HepG2 (cell line): ENCODE measurements around the gene GRK5. TPM values are rescaled to one million over a fixed set of nuclear protein-coding genes. Genes with fewer than 3 reads are reported as not detected.
A peak's percentile ranks its signal among the peaks of the same experiment; 100 is the strongest.

Source experiments
- CBFB ChIP-seq: sonication (generic); formaldehyde crosslinking; IDR thresholded peaks from 2 replicates; pipeline ENCODE4 v1.4.0; 2020; ENCODE audit warnings: missing genetic modification reagents
- IKZF5 ChIP-seq: IDR thresholded peaks from 2 replicates; pipeline ENCODE4 v1.6.1; 2018; ENCODE audit warnings: missing genetic modification reagents, mild to moderate bottlenecking, missing compliant biosample characterization
- KLF15 ChIP-seq: sonication (generic); formaldehyde crosslinking; IDR thresholded peaks from 2 replicates; pipeline ENCODE4 v1.8.1; 2023; ENCODE audit warnings: borderline replicate concordance, mild to moderate bottlenecking, inconsistent platforms, missing genetic modification reagents, mixed read lengths
- LRRFIP1 ChIP-seq: sonication (generic); formaldehyde crosslinking; conservative IDR thresholded peaks from 2 replicates; pipeline ENCODE4 v1.4.0; 2020; ENCODE audit warnings: missing genetic modification reagents
- REXO4 ChIP-seq: sonication (generic); formaldehyde crosslinking; IDR thresholded peaks from 2 replicates; pipeline ENCODE4 v1.8.0; 2022; ENCODE audit warnings: missing genetic modification reagents, mild to moderate bottlenecking, borderline replicate concordance
- SOX6 ChIP-seq, 2 experiments: fragments of 450-650 bp in 1 of 2; sonication (generic) in 1 of 2; formaldehyde crosslinking in 1 of 2; IDR thresholded peaks; 2 replicates each; pipeline versions ENCODE4 v1.4.0 to v1.6.1; 2017 to 2020; ENCODE audit warnings: antibody characterized with exemption in 1 of 2, mild to moderate bottlenecking in 1 of 2, missing genetic modification reagents in 1 of 2
- WIZ ChIP-seq: sonication (generic); formaldehyde crosslinking; IDR thresholded peaks from 2 replicates; pipeline ENCODE4 v1.5.1; 2020; ENCODE audit warnings: mild to moderate bottlenecking, missing genetic modification reagents
- ZBTB10 ChIP-seq: sonication (generic); formaldehyde crosslinking; IDR thresholded peaks from 2 replicates; pipeline ENCODE4 v1.4.0; 2020; ENCODE audit warnings: missing genetic modification reagents, borderline replicate concordance
- ZBTB34 ChIP-seq: sonication (generic); formaldehyde crosslinking; IDR thresholded peaks from 2 replicates; pipeline ENCODE4 v1.8.0; 2022; ENCODE audit warnings: mild to moderate bottlenecking, missing genetic modification reagents
- ZNF24 ChIP-seq: fragments of 450-650 bp; IDR thresholded peaks from 2 replicates; pipeline ENCODE4 v1.6.1; 2017; ENCODE audit warnings: antibody characterized with exemption, mild to moderate bottlenecking
- ZNF256 ChIP-seq: sonication (generic); formaldehyde crosslinking; conservative IDR thresholded peaks from 2 replicates; pipeline ENCODE4 v1.4.0; 2020; ENCODE audit warnings: missing genetic modification reagents
- ZNF776 ChIP-seq: sonication (generic); formaldehyde crosslinking; IDR thresholded peaks from 2 replicates; pipeline ENCODE4 v1.4.0; 2020; ENCODE audit warnings: mild to moderate bottlenecking, missing genetic modification reagents
- polyA plus RNA-seq, 8 experiments: library from polyadenylated mRNA; depleted of rRNA in 3 of 8; stranded (reverse) in 7 of 8; unstranded in 1 of 8; fragments of >200 nt; fragmentation: Illumina TruSeq in 4 of 8; extraction: Trizol in 4 of 8; gene quantifications; 2 replicates each; pipeline versions ENCODE4 v1.2.1 to v1.2.3, GENCODE V29; 2011 to 2016; ENCODE audit warnings: low read depth in 4 of 8, missing spikeins in 1 of 8, mixed read lengths in 1 of 8; ENCODE audit not compliant: insufficient read depth in 1 of 8
- total RNA-seq, 5 experiments: library from RNA; depleted of rRNA; stranded (reverse); fragments of >200 nt; fragmentation: Illumina TruSeq; extraction: Trizol; gene quantifications; 2 replicates each; pipeline ENCODE4 v1.2.3, GENCODE V29; 2016; ENCODE audit warnings: low read depth in 1 of 5
- TF ChIP-seq, protein P1 (sequence below): sonication (generic); formaldehyde crosslinking; IDR thresholded peaks from 2 replicates; pipeline ENCODE4 v1.4.0; 2020; ENCODE audit warnings: missing genetic modification reagents
- TF ChIP-seq, protein P2 (sequence below): IDR thresholded peaks from 2 replicates; pipeline ENCODE4 v1.6.1; 2016; ENCODE audit warnings: missing compliant biosample characterization, missing genetic modification reagents, borderline replicate concordance

The GRK5 gene
- total and polyA plus RNA-seq, 2 of the 13 experiments (the other 11 are each of a cell fraction or from before 2014, with no cell fraction given), result 10.4 to 12.6 TPM

DNA sequence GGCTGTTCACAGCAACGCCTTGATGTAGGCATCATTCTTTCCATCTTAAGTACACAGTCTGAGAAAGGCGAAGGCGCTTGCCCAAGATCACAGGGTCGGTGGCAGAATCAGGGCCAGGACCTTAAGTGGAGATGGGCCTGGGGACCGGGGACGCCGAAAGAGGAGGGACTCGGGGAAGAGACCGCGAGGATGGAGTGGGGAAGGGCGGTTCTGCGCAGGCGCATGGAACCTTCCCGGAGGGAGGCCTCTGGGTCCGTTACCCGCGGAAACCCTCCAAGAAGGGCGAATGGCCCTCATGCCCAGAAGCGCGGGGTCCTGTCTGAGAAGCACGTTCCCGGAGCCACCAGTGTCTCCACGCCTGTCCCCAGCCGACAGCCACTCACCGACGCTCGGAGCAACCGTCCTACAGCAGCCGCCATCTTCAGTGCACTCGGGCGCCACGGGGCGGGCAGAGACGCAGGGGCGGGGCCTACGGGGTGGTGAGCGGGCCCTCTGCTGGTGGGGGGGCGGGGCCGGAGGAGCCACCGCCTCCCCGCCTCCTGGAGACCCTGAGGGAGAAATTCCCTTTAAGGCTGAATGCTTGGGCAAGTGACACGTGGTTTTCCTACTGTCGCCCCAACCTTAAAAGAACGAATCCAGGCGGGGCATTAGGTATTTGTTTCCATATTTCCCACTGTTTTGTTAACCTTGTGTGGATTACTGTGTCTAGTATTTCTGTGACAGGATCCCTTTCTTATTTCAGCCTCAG, 28.8 kb upstream of the GRK5 start, which contains the start of gene PRDX3 (continued):
- TF ChIP-seq CBFB (CRISPR knock-in tag) (0 out of 2 replicates have a peak, but pooled peaks have one; percentile 18), ZNF776 (peak; percentile 63; the same call in 1 of the 2 replicates), ZBTB10 (CRISPR knock-in tag) (no peak; the same call in 1 of the 2 replicates), IKZF5 (no peak), REXO4 (CRISPR knock-in tag) (no peak), WIZ (CRISPR knock-in tag) (peak; percentile 54; the same call in 1 of the 2 replicates), ZNF24 (no peak), LRRFIP1 (no peak), ZNF256 (no peak), KLF15 (CRISPR knock-in tag) (no peak; the same call in 1 of the 2 replicates), SOX6 (IDR thresholded peaks at IDR 0.05) (no peak), SOX6 (CRISPR knock-in tag; IDR thresholded peaks at IDR 0.05) (peak; percentile 63), ZBTB34 (no peak)
- TF ChIP-seq, protein P1, sequence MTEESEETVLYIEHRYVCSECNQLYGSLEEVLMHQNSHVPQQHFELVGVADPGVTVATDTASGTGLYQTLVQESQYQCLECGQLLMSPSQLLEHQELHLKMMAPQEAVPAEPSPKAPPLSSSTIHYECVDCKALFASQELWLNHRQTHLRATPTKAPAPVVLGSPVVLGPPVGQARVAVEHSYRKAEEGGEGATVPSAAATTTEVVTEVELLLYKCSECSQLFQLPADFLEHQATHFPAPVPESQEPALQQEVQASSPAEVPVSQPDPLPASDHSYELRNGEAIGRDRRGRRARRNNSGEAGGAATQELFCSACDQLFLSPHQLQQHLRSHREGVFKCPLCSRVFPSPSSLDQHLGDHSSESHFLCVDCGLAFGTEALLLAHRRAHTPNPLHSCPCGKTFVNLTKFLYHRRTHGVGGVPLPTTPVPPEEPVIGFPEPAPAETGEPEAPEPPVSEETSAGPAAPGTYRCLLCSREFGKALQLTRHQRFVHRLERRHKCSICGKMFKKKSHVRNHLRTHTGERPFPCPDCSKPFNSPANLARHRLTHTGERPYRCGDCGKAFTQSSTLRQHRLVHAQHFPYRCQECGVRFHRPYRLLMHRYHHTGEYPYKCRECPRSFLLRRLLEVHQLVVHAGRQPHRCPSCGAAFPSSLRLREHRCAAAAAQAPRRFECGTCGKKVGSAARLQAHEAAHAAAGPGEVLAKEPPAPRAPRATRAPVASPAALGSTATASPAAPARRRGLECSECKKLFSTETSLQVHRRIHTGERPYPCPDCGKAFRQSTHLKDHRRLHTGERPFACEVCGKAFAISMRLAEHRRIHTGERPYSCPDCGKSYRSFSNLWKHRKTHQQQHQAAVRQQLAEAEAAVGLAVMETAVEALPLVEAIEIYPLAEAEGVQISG, result peak; percentile 57; the same call in 1 of the 2 replicates
- TF ChIP-seq, protein P2, sequence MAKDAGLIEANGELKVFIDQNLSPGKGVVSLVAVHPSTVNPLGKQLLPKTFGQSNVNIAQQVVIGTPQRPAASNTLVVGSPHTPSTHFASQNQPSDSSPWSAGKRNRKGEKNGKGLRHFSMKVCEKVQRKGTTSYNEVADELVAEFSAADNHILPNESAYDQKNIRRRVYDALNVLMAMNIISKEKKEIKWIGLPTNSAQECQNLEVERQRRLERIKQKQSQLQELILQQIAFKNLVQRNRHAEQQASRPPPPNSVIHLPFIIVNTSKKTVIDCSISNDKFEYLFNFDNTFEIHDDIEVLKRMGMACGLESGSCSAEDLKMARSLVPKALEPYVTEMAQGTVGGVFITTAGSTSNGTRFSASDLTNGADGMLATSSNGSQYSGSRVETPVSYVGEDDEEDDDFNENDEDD (CRISPR knock-in tag), result peak; percentile 35; the same call in 1 of the 2 replicates
